Naive thymus-derived CD8-positive, alpha-beta T cell (primary cell): ENCODE measurements around the gene KRT27. TPM values are rescaled to one million over a fixed set of nuclear protein-coding genes. Genes with fewer than 3 reads are reported as not detected.
"Not testable (repeated sequence)": the region's sequence is repeated elsewhere in the genome, so short reads cannot be mapped to it uniquely, and the experiment has no call there.

Experiments used
- ATAC-seq, 2 donors: fragments of 150-1000 bp; cut with Tn5 transposase in 1 of 2; sonication (Bioruptor Pico), chemical (Tn5 transposase) in 1 of 2; 1 replicate in 1 of 2; 2 replicates in 1 of 2; pipeline ENCODE4 v1.10.0; 2021; ENCODE audit warnings: mild to moderate bottlenecking in 2 of 2, moderate library complexity in 2 of 2
- POLR2A ChIA-PET: fragments of 350-600 bp; sonication (Branson Sonifier 250); formaldehyde crosslinking; loops from one replicate; lab custom pipeline; 2021; ENCODE audit warnings: antibody characterized with exemption; lab: Charles Lee
- DNase-seq, 10 donors: peaks; one replicate each; pipeline versions ENCODE4 v3.0.0 to v3.0.0-alpha.2; 2020 to 2022
- H3K27ac Mint-ChIP-seq, 10 donors: one replicate each; pipeline ENCODE4 v1.8.0; 2020 to 2022; ENCODE audit warnings: mild to moderate bottlenecking in 10 of 10, mixed read lengths in 10 of 10, moderate library complexity in 4 of 10, inconsistent platforms in 1 of 10
- H3K27me3 Mint-ChIP-seq, 5 donors: one replicate each; pipeline ENCODE4 v1.8.0; 2021 to 2022; ENCODE audit warnings: mixed read lengths in 5 of 5
- H3K36me3 Mint-ChIP-seq, 3 donors: one replicate each; pipeline ENCODE4 v1.8.0; 2020 to 2022; ENCODE audit warnings: mixed read lengths in 3 of 3, mild to moderate bottlenecking in 2 of 3, inconsistent platforms in 1 of 3
- H3K4me1 Mint-ChIP-seq, 4 donors: one replicate each; pipeline ENCODE4 v1.8.0; 2021 to 2022; ENCODE audit warnings: mixed read lengths in 4 of 4
- H3K4me3 Mint-ChIP-seq, 10 donors: one replicate each; pipeline ENCODE4 v1.8.0; 2020 to 2022; ENCODE audit warnings: mild to moderate bottlenecking in 10 of 10, mixed read lengths in 10 of 10, moderate library complexity in 6 of 10, inconsistent platforms in 1 of 10
- H3K9me3 Mint-ChIP-seq, 9 donors: one replicate each; pipeline ENCODE4 v1.8.0; 2020 to 2022; ENCODE audit warnings: mixed read lengths in 9 of 9, mild to moderate bottlenecking in 3 of 9, inconsistent platforms in 1 of 9, moderate library complexity in 1 of 9
- polyA plus RNA-seq, 3 donors: library from polyadenylated mRNA; unstranded; fragments of 300-500 nt; fragmentation: Illumina TruSeq; gene quantifications; one replicate each; pipeline ENCODE4 v1.2.3, GENCODE V29; 2021
- total RNA-seq, 8 experiments: library from RNA in 2 of 8; stranded (reverse) in 2 of 8; gene quantifications; one replicate each; pipeline ENCODE4 v1.2.3 and lab custom pipeline; 2021 to 2026

Gene KRT27
- total and polyA plus RNA-seq, 5 experiments from 2014 or later = not detected

GRCh38 chr17:40819528-40820125, 37.3 kb upstream of the KRT27 start:
- peaks cover 18 to 36% (median 34%) of the 10 kb centered on the region in 3 donors for H3K36me3 Mint-ChIP-seq
- ATAC-seq = no peak
- POLR2A ChIA-PET = interaction anchor here (0.9 to 1.5 kb wide), 7 partner anchors 36 to 870 kb away, joined by 3 to 36 read pairs (median 6); partner anchors contain the start of genes CCR7, EIF1 and KRTAP16-1
- peaks cover 0 to 20% (median 1%) of the 10 kb centered on the region in 9 donors for H3K9me3 Mint-ChIP-seq
- peak overlapping the region in 9 of 10 donors; percentile 61 to 95 (median 87) for H3K27ac Mint-ChIP-seq
- peaks cover 1 to 12% (median 3%) of the 10 kb centered on the region in 5 donors for H3K27me3 Mint-ChIP-seq
- DNase-seq = no peak
- H3K4me1 Mint-ChIP-seq = peaks cover 5 to 27% (median 18%) of the 10 kb centered on the region in 4 donors
- peak overlapping the region; percentile 71 to 92 (median 82) for H3K4me3 Mint-ChIP-seq

GRCh38 chr17:40818733-40819527, 36.6 kb upstream of the KRT27 start:
- Mint-ChIP-seq H3K36me3 (peaks cover 18 to 32% (median 30%) of the 10 kb centered on the region in 3 donors), H3K9me3 (peaks cover 0 to 20% (median 2%) of the 10 kb centered on the region in 9 donors), H3K4me1 (peaks cover 5 to 24% (median 17%) of the 10 kb centered on the region in 4 donors), H3K27ac (peak overlapping the region; percentile 87 to 98 (median 96)), H3K4me3 (peak overlapping the region; percentile 88 to 99 (median 92)), H3K27me3 (peaks cover 8 to 15% (median 10%) of the 10 kb centered on the region in 5 donors)
- POLR2A ChIA-PET = interaction anchor here (0.6 to 1.5 kb wide), 13 partner anchors 24 to 870 kb away, joined by 3 to 36 read pairs (median 4); partner anchors contain the start of genes CCR7, EIF1 and KRTAP16-1
- ATAC-seq (peak; percentile 88), DNase-seq (peak; percentile 74 to 88 (median 81))

GRCh38 chr17:40818343-40818732, 36.0 kb upstream of the KRT27 start:
- peaks cover 5 to 24% (median 17%) of the 10 kb centered on the region in 4 donors for H3K4me1 Mint-ChIP-seq
- DNase-seq (peak in 2 of 10 donors; percentile 12 to 33), ATAC-seq (peak in 1 of 2 donors; percentile 13)
- H3K27me3 Mint-ChIP-seq = peaks cover 12 to 19% (median 13%) of the 10 kb centered on the region in 5 donors
- H3K4me3 Mint-ChIP-seq = peak overlapping the region; percentile 88 to 99 (median 92)
- POLR2A ChIA-PET = interaction anchor here (0.6 to 1.5 kb wide), 12 partner anchors 25 to 871 kb away, joined by 3 to 36 read pairs (median 4); partner anchors contain the start of genes CCR7, EIF1 and KRTAP16-1
- H3K36me3 Mint-ChIP-seq = peaks cover 18 to 32% (median 30%) of the 10 kb centered on the region in 3 donors
- peaks cover 0 to 20% (median 2%) of the 10 kb centered on the region in 9 donors for H3K9me3 Mint-ChIP-seq
- H3K27ac Mint-ChIP-seq = peak overlapping the region; percentile 87 to 98 (median 96)

- no peak for ATAC-seq
- no peak for DNase-seq
- Mint-ChIP-seq H3K27ac (peak overlapping the region in 8 of 10 donors; percentile 18 to 95 (median 48)), H3K4me1 (peaks cover 5 to 24% (median 17%) of the 10 kb centered on the region in 4 donors), H3K27me3 (peaks cover 18 to 30% (median 20%) of the 10 kb centered on the region in 5 donors), H3K4me3 (peak overlapping the region; percentile 40 to 99 (median 71)), H3K36me3 (peaks cover 18 to 26% (median 22%) of the 10 kb centered on the region in 3 donors), H3K9me3 (peaks cover 0 to 20% (median 4%) of the 10 kb centered on the region in 9 donors)
- POLR2A ChIA-PET = interaction anchor here (1.6 kb wide), 1 partner anchor 871 kb away, joined by 8 read pairs; the partner anchor contains the start of gene EIF1
Measured at GRCh38 chr17:40817103-40817682, 34.8 kb upstream of the KRT27 start.

- Mint-ChIP-seq H3K27me3 (peaks cover 21 to 36% (median 23%) of the 10 kb centered on the region in 5 donors), H3K36me3 (peaks cover 16 to 23% (median 18%) of the 10 kb centered on the region in 3 donors), H3K27ac (peak overlapping the region in 1 of 10 donors; percentile 95), H3K9me3 (peaks cover 0 to 20% (median 4%) of the 10 kb centered on the region in 9 donors), H3K4me1 (peaks cover 4 to 24% (median 17%) of the 10 kb centered on the region in 4 donors), H3K4me3 (peak overlapping the region in 2 of 10 donors; percentile 15 to 99)
- ATAC-seq = no peak
- POLR2A ChIA-PET = interaction anchor here (0.6 to 1.6 kb wide), 6 partner anchors 56 to 1019 kb away, joined by 3 to 9 read pairs (median 4); partner anchors contain the start of gene EIF1
- DNase-seq = no peak
Measured at GRCh38 chr17:40816569-40816968, 34.2 kb upstream of the KRT27 start.

GRCh38 chr17:40815381-40815780, 33.0 kb upstream of the KRT27 start:
- Mint-ChIP-seq H3K36me3 (peaks cover 15 to 23% (median 18%) of the 10 kb centered on the region in 3 donors), H3K4me1 (peaks cover 3 to 22% (median 17%) of the 10 kb centered on the region in 4 donors), H3K27ac (no peak overlapping the region), H3K27me3 (peaks cover 28 to 48% (median 30%) of the 10 kb centered on the region in 5 donors), H3K9me3 (peaks cover 0 to 20% (median 4%) of the 10 kb centered on the region in 9 donors), H3K4me3 (no peak overlapping the region)
- POLR2A ChIA-PET = interaction anchor here (1.2 kb wide), 2 partner anchors 267 to 850 kb away, joined by 3 read pairs; no protein-coding TSS in a partner anchor
- no peak for ATAC-seq
- no peak for DNase-seq

- Mint-ChIP-seq H3K4me1 (peaks cover 2 to 17% (median 14%) of the 10 kb centered on the region in 4 donors), H3K36me3 (peaks cover 15 to 23% (median 18%) of the 10 kb centered on the region in 3 donors), H3K9me3 (peaks cover 0 to 15% (median 4%) of the 10 kb centered on the region in 9 donors), H3K27me3 (peaks cover 31 to 55% (median 37%) of the 10 kb centered on the region in 5 donors)
- DNase-seq, H3K27ac Mint-ChIP-seq, POLR2A ChIA-PET, ATAC-seq, H3K4me3 Mint-ChIP-seq: not testable (repeated sequence)
Measured at GRCh38 chr17:40814657-40815056, 32.3 kb upstream of the KRT27 start.

GRCh38 chr17:40813804-40814203, 31.5 kb upstream of the KRT27 start:
- peaks cover 0 to 13% (median 4%) of the 10 kb centered on the region in 9 donors for H3K9me3 Mint-ChIP-seq
- ATAC-seq = no peak
- H3K27ac Mint-ChIP-seq = no peak overlapping the region
- peaks cover 2 to 11% (median 10%) of the 10 kb centered on the region in 4 donors for H3K4me1 Mint-ChIP-seq
- DNase-seq = no peak
- H3K4me3 Mint-ChIP-seq = no peak overlapping the region
- H3K27me3 Mint-ChIP-seq = peaks cover 34 to 64% (median 43%) of the 10 kb centered on the region in 5 donors
- peaks cover 15 to 23% (median 18%) of the 10 kb centered on the region in 3 donors for H3K36me3 Mint-ChIP-seq
- POLR2A ChIA-PET = no interaction called here

GRCh38 chr17:40812639-40813038, 30.3 kb upstream of the KRT27 start:
- DNase-seq (no peak), ATAC-seq (no peak)
- peaks cover 6 to 15% (median 10%) of the 10 kb centered on the region in 3 donors for H3K36me3 Mint-ChIP-seq
- no peak overlapping the region for H3K4me3 Mint-ChIP-seq
- H3K4me1 Mint-ChIP-seq = peaks cover 0 to 10% (median 4%) of the 10 kb centered on the region in 4 donors
- POLR2A ChIA-PET = no interaction called here
- peaks cover 0 to 9% (median 4%) of the 10 kb centered on the region in 9 donors for H3K9me3 Mint-ChIP-seq
- peaks cover 37 to 75% (median 48%) of the 10 kb centered on the region in 5 donors for H3K27me3 Mint-ChIP-seq
- H3K27ac Mint-ChIP-seq = no peak overlapping the region

- Mint-ChIP-seq H3K27ac (peak overlapping the region in 1 of 10 donors; percentile 21), H3K27me3 (peaks cover 44 to 94% (median 66%) of the 10 kb centered on the region in 5 donors), H3K36me3 (peaks cover 0 to 3% (median 0%) of the 10 kb centered on the region in 3 donors), H3K4me3 (no peak overlapping the region), H3K9me3 (peaks cover 0 to 5% (median 0%) of the 10 kb centered on the region in 9 donors), H3K4me1 (no peaks in the 10 kb centered on the region)
- ATAC-seq = no peak
- DNase-seq = no peak
- POLR2A ChIA-PET = no interaction called here
Measured at GRCh38 chr17:40810494-40810893, 28.1 kb upstream of the KRT27 start.

GRCh38 chr17:40809721-40810421, 27.5 kb upstream of the KRT27 start:
- POLR2A ChIA-PET = no interaction called here

More at GRCh38 chr17:40809721-40810421, 27.5 kb upstream of the KRT27 start:
- no peak for DNase-seq
- Mint-ChIP-seq H3K36me3 (peaks cover 0 to 3% (median 0%) of the 10 kb centered on the region in 3 donors), H3K4me3 (no peak overlapping the region), H3K9me3 (peaks cover 0 to 5% (median 0%) of the 10 kb centered on the region in 9 donors), H3K27me3 (peaks cover 49 to 97% (median 72%) of the 10 kb centered on the region in 5 donors), H3K27ac (peak overlapping the region in 1 of 10 donors; percentile 21), H3K4me1 (no peaks in the 10 kb centered on the region)
- no peak for ATAC-seq
